ENCODE results near the gene UPK2. TPM values are rescaled to one million over a fixed set of nuclear protein-coding genes. Genes with fewer than 3 reads are reported as not detected.

The UPK2 gene
- polyA plus RNA-seq, 1 of the 3 experiments (the other 2 are of a cell fraction): 0.15 TPM

- Histone ChIP-seq H3K79me2 (ENCODE audit: insufficient read depth) (no peaks in the 10 kb centered on the region), H3K9me3 (no peaks in the 10 kb centered on the region), H3K4me1 (ENCODE audit: control insufficient read depth in 1 of 2, insufficient read depth in 2 of 2, low read depth in 1 of 2, low read length in 1 of 2) (peaks cover 4 to 6% of the 10 kb centered on the region in 2 experiments; a peak in 2 of 4 replicates), H3F3A (replicated peaks; ENCODE audit: insufficient read depth) (peaks cover 10% of the 10 kb centered on the region), H3K36me3 (replicated peaks in 1 of 2; ENCODE audit: control insufficient read depth in 1 of 2, insufficient read depth in 2 of 2, low read length in 1 of 2) (no peaks in the 10 kb centered on the region), H3K9me2 (no peaks in the 10 kb centered on the region), H2AFZ (ENCODE audit: low read depth) (no peak overlapping the region), H4K20me1 (ENCODE audit: insufficient read depth) (no peaks in the 10 kb centered on the region), H3K4me2 (peak overlapping the region; percentile 30), H3K9ac (no peak overlapping the region), H3K27ac (ENCODE audit: low read depth in 2 of 2, low read length in 1 of 2) (no peak overlapping the region), H3K27me3 (ENCODE audit: insufficient read depth) (no peaks in the 10 kb centered on the region), H3K4me3 (ENCODE audit: low read depth in 2 of 2, low read length in 1 of 2) (no peak overlapping the region)
- CTCF ChIA-PET: interaction anchor here (0.8 to 13.4 kb wide), 6 partner anchors 8 to 249 kb away, joined by 3 to 186 read pairs (median 4); partner anchors contain the start of gene UPK2
- TF ChIP-seq TCF12 (IDR thresholded peaks at IDR 0.05): peak; percentile 25; the same call in 1 of the 2 replicates
- TF ChIP-seq MXI1 (IDR thresholded peaks at IDR 0.05; ENCODE audit: low read depth, low read length): no peak
- TF ChIP-seq FOSL2 (IDR thresholded peaks at IDR 0.05; ENCODE audit: borderline replicate concordance, low read depth): peak; percentile 67
- peak; percentile 25; the same call in 1 of the 2 replicates for TF ChIP-seq JUND (IDR thresholded peaks at IDR 0.05)
- TF ChIP-seq ELF1 (IDR thresholded peaks at IDR 0.05): no peak
- TF ChIP-seq NFIC (IDR thresholded peaks at IDR 0.05; ENCODE audit: borderline replicate concordance): peak; percentile 48
- TF ChIP-seq MAX (IDR thresholded peaks at IDR 0.05; ENCODE audit: low read depth): no peak
- TF ChIP-seq REST (IDR thresholded peaks at IDR 0.05; ENCODE audit: low read depth, low read length): no peak
- WGBS (ENCODE audit: low lambda C conversion rate): 63% methylated on average over 10 of the region's 11 CpGs
- POLR2A ChIA-PET: no interaction called here
- no peak for DNase-seq
These were observed 17.4 kb upstream of the UPK2 start for GRCh38 chr11:118938491-118939403.

- POLR2A ChIA-PET: no interaction called here
- Histone ChIP-seq H3K4me2 (no peak overlapping the region), H3K79me2 (ENCODE audit: insufficient read depth) (no peaks in the 10 kb centered on the region), H3F3A (replicated peaks; ENCODE audit: insufficient read depth) (peaks cover 10% of the 10 kb centered on the region), H3K4me1 (ENCODE audit: control insufficient read depth in 1 of 2, insufficient read depth in 2 of 2, low read depth in 1 of 2, low read length in 1 of 2) (peaks cover 4 to 6% of the 10 kb centered on the region in 2 experiments; a peak in 2 of 4 replicates), H2AFZ (ENCODE audit: low read depth) (no peak overlapping the region), H3K27me3 (ENCODE audit: insufficient read depth) (no peaks in the 10 kb centered on the region), H3K9me3 (no peaks in the 10 kb centered on the region), H3K36me3 (replicated peaks in 1 of 2; ENCODE audit: control insufficient read depth in 1 of 2, insufficient read depth in 2 of 2, low read length in 1 of 2) (no peaks in the 10 kb centered on the region), H3K27ac (ENCODE audit: low read depth in 2 of 2, low read length in 1 of 2) (no peak overlapping the region), H3K9ac (no peak overlapping the region), H4K20me1 (ENCODE audit: insufficient read depth) (no peaks in the 10 kb centered on the region), H3K4me3 (ENCODE audit: low read depth in 2 of 2, low read length in 1 of 2) (no peak overlapping the region), H3K9me2 (no peaks in the 10 kb centered on the region)
- WGBS (ENCODE audit: low lambda C conversion rate): 83% methylated on average over 6 of the region's 8 CpGs
- TF ChIP-seq ZBTB33 (IDR thresholded peaks at IDR 0.05; ENCODE audit: borderline replicate concordance, low read depth): no peak
- TF ChIP-seq EZH2phosphoT487 (IDR thresholded peaks at IDR 0.05; ENCODE audit: borderline replicate concordance, low read depth): no peak
- TF ChIP-seq MAX (IDR thresholded peaks at IDR 0.05; ENCODE audit: low read depth): no peak
- TF ChIP-seq USF2 (IDR thresholded peaks at IDR 0.05; ENCODE audit: borderline replicate concordance, low read depth, low read length): no peak
- no peak for TF ChIP-seq IRF3 (IDR thresholded peaks at IDR 0.05; ENCODE audit: low read depth, low read length)
- no peak for TF ChIP-seq GATA2 (CRISPR knock-in tag; IDR thresholded peaks at IDR 0.05)
- TF ChIP-seq EP300 (IDR thresholded peaks at IDR 0.05; ENCODE audit: borderline replicate concordance in 1 of 2, low read depth in 1 of 2, low read length in 1 of 2): no peak
- TF ChIP-seq FOXM1 (IDR thresholded peaks at IDR 0.05; ENCODE audit: low read depth): no peak
- no peak for TF ChIP-seq RCOR1 (IDR thresholded peaks at IDR 0.05; ENCODE audit: low read length)
- CTCF ChIA-PET: interaction anchor here (0.8 to 2.9 kb wide), 5 partner anchors 9 to 250 kb away, joined by 3 to 28 read pairs (median 4); no protein-coding TSS in a partner anchor
- DNase-seq: no peak
These were observed 16.6 kb upstream of the UPK2 start for GRCh38 chr11:118939404-118939915.
